GM18868 (cell line): ENCODE measurements around the gene APOBEC3G.
"Not testable (repeated sequence)": the region's sequence is repeated elsewhere in the genome, so short reads cannot be mapped to it uniquely, and the experiment has no call there.

Source experiments
- ATAC-seq: cut with Tn5 transposase; IDR thresholded peaks from one replicate; pipeline ENCODE4 v1.9.1; 2021; ENCODE audit warnings: mild to moderate bottlenecking, moderate library complexity; ENCODE audit not compliant: unreplicated experiment

The APOBEC3G gene

DNA sequence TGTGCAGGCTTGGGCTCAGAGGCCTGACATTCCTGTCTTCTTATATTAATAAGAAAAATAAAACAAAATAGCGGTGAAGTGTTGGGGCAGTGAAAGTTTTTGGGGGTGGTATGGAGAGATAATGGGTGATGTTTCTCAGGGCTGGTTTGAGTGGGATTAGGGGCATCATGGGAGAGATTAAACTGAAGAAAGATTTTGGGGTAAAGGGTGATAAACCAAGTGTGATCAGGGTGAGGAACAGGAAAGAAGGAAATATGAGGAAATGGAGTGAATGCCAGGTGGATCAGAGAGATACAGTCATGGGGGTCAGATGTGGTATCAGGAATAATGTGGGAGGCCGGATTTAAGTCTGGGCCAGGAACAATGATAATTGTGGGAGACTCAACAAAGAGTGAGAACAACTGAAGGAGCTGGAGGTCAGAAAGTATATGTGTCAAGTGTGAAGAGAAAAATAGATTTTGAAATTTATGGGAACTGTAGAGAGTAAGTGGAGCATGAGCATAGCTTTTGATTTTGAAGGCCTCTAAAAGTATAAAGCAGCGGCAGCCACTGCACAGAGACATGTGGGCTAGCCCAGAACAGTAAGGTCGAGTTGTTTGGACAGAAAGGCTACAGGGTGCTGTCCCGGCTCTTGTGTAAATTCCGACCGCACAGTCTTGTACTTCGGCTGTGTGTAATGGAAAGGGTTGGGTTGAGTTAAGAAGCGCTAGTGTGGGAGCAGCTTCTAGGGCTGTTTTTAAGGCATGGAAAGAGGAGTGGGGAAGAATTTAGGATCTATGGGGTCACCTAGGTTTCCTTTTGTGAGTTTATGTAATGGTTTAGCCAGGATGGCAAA is 10.4 kb upstream of the APOBEC3G start:
- ATAC-seq, result not testable (repeated sequence)

DNA sequence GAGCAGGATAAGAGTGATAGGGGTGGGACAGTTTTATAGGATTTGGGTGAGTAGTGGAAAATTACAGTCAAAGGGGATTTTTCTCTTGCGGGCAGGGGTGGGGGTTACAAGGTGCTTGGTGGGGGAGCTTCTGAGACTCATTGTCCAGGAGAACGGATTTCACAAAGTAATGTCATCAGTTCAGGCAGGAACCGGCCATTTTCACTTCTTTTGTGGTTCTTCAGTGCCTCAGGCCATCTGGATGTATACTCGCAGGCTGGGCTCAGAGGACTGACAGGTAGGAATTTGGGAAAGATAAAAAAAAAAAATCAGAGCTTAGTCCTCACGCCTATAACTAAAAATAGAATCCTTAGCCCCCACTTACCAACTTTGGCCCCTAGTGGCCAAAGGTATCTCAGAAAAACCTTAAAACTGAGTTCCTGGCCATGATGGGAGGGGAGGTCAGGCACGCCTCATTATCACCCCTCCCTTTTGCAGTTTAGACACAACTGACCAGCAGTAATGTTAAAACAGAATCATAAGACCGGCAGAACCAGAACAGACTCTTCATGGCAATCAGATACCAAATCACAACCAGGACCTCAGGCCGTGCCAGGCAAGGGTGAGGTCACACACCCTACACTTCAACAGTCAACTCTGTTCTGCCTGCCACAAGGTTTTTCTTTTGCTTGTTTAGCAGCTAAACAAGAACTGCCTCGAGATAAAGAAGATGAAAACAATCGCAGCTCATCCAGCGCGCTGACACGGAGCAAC is 8.9 kb upstream of the APOBEC3G start:
- no peak for ATAC-seq

DNA sequence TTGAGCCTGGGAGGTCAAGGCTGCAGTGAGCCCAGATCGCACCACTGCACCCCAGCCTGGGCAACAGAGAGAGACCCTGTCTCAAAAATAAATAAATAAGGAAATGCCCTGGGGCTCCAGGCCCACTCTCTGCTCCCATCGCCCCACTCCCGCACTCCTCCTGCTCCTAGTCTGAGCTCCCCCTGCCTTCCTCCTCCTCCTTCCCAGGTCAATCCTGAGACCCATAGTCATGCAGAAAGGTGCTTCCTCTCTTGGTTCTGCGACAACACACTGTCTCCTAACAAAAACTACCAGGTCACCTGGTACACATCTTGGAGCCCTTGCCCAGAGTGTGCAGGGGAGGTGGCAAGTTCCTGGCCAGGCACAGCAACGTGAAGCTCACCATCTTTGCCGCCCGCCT is 6.9 kb upstream of the APOBEC3G start:
- ATAC-seq, result no peak

DNA sequence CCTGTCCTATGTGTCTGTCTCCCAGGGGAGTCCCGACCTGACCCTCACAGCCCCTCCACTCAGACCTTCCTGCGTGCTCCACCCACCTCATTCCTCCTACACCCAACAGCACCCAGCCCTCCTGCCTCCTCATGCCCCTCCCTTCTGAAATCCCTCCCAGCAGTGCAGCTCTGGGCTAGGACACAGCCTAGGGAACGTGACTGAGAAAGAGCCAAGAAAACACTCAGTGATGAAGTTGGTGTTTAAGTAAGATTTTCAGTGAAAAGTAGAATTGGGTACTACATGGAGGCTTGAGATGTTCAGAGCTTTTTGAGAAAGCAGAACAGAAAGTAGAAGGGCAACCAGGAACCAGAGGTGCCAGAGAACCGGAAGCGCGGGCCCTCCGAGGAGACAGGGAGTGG is 4.5 kb upstream of the APOBEC3G start:
- not testable (repeated sequence) for ATAC-seq

DNA sequence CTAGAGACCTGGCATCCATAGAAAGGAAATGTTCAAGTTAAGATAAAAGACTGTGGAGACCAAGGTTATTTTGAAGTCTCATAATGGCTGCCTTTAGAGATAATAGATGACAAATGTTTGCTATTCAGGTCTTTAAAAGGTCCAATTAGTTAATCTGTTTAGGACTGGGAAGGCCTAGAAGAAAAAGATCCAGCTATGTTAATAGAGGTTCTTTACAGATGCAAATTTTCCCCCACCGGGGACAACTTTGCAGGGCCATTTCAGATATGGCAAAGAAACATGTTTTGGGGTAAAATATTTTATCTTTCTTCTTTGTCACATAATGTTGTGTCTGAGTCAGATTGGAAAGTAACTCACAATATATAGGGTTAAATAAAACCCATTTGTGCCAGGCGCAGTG is 3.1 kb upstream of the APOBEC3G start:
- no peak for ATAC-seq

DNA sequence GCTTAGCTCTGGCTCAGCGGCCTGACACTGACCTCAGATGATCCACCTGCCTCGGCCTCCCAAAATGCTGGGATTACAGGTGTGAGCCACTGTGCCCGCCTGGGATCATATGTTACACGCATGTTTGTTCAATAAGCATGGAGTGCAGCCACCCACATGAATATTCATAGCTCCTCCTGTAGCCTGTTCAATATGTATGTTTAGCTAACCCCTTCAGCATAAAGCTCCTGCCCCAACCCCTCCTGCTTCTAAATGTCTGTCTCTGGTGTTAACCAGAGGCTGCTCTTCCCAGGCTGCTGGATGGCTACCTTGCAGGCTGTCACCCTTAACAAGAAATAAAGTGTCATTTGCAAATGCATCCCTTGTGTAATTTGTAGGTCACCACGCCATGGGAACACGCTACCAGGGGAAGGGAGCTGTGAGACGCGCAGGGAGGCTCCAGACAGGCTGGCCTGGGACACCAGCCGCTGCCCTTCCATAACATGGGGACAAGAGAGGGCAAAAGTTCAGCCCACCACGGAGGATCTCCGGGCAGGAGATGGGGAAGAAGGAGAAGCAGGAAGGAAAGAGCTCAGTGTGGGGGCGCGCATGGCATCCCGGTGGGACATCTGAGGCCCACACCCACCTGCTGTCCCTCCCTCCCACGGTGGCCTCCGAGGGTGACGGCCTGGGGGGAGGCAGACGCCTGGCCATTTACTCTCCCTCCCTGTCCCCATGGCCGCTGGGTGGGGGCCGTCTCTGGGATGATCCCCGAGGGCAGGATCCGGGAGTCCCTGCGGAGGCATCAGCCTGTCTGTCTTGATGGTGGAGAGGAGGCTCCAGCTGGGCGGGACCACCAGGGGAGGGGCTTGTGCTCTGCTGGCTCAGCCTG is 685 bp upstream of the APOBEC3G start:
- ATAC-seq, result not testable (repeated sequence)

DNA sequence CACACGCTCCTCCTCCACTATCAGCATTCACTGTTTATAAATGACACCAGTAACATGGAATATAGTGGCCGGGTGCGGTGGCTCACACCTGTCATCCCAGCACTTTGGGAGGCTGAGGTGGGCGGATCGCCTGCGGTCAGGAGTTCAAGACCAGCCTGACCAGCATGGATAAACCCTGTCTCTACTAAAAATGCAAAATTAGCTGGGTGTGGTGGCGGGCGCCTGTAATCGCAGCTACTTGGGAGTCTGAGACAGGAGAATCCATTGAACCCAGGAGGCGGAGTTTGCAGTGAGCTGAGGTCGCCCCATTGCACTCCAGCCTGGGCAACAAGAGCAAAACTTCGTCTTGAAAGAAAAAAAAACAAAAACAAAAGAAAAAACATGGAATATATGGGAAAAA is 837 bp downstream of the APOBEC3G start:
- not testable (repeated sequence) for ATAC-seq

DNA sequence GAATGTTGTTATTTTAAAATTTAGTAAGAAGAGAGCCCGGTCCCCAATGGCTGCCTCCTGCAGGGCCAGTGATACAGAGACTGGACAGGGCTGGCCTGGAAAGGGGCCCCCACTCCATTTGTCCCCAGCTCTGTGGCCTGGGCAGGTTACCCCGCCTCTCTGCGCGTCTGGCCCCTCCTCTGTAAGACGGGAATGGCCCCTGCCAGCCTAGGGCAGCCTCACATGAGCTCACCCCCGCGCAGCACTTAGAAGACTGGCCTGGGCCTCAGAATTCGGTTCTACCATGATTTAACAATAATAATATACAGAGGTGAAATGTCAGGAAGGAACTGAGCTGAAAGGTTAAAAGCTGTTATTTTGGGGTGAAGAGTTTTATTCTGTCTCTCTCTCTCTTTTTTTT is 1.3 kb downstream of the APOBEC3G start:
- no peak for ATAC-seq

DNA sequence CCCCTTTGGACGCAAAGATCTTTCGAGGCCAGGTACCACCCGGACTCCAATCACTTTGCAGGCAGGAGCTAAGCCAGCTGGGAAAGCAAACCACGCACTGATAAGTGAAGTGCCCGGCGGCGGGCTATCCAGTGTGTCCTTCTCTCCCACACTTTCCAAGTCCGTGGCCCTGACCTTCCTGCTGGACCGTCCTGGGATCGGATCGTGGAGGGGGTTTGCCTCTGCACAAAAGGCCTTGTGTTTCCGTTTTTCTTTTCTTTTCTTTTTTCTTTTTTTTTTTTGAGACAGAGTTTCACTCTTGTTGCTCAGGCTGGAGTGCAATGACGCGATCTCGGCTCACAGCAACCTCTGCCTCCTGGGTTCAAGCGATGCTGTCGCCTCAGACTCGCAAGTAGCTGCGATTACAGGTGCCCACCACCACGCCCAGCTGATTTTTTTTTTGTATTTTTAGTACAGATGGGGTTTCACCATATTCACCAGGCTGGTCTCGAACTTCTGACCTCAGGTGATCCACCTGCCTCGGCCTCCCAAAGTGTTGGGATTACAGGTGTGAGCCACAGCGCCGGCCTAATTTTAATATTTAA is 2.1 kb downstream of the APOBEC3G start:
- not testable (repeated sequence) for ATAC-seq

DNA sequence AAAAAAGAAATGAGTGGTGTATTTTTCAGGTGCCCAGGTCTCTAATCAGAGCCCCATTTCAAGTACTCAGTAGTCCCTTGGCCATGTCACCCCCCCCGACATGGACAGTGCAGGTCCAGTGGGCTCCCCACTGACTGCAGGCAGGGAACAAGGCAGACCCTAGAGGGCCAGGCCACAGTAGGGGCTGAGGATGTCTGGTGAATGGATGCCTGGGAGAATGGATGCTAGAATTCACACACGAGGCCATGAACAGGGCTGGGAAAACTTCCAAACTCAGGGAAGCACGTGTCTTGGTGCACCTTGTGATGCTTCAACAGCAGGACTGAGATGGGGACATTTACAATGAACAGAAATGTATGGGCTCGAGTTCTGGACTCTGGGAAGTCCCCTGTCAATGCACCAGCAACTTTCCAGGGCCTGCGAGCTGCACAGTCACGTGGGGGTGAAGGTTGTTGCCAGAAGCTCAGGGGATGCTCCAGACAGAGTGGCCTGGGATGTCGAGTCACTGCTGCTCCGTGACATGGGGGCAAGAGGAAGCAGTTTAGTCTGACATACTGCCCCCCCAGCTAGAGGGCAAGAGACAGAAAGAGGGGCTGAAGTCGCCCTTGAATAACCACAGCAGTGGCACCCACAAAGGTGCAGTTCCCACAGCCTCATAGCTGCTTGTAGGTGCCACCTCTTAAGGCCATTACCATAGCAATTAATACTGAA is 3.1 kb downstream of the APOBEC3G start:
- ATAC-seq, result no peak

DNA sequence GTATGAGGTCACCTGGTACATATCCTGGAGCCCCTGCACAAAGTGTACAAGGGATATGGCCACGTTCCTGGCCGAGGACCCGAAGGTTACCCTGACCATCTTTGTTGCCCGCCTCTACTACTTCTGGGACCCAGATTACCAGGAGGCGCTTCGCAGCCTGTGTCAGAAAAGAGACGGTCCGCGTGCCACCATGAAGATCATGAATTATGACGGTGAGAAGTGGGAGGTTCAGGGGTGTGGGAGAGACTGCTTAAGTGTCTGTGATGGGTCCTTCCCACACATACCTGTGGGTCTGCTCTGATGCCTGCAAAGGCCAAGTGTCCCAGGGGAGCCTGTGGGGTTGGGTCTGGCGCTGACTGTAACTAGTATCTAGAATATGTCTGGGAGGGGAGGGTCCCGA is 3.9 kb downstream of the APOBEC3G start:
- no peak for ATAC-seq

DNA sequence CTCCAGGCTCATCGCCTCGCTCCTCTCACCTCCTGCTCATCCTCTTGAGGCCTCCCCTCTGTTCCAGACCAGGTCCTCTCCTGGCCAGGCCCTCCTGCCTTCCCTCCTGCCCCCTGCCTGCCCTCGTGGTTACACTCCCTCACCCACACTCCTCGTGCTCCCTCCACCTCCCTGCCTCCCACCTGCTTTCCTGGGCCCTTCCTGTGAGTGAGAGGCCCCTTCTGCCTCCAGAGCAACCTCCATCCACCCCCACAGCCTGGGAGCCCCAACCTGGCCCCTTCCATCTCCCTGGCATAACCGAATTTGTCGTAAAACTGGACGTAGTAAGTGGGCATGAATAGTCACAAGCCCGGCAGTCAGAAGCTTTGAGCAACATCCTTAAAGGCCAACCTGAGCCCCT is 4.5 kb downstream of the APOBEC3G start:
- ATAC-seq, result no peak

DNA sequence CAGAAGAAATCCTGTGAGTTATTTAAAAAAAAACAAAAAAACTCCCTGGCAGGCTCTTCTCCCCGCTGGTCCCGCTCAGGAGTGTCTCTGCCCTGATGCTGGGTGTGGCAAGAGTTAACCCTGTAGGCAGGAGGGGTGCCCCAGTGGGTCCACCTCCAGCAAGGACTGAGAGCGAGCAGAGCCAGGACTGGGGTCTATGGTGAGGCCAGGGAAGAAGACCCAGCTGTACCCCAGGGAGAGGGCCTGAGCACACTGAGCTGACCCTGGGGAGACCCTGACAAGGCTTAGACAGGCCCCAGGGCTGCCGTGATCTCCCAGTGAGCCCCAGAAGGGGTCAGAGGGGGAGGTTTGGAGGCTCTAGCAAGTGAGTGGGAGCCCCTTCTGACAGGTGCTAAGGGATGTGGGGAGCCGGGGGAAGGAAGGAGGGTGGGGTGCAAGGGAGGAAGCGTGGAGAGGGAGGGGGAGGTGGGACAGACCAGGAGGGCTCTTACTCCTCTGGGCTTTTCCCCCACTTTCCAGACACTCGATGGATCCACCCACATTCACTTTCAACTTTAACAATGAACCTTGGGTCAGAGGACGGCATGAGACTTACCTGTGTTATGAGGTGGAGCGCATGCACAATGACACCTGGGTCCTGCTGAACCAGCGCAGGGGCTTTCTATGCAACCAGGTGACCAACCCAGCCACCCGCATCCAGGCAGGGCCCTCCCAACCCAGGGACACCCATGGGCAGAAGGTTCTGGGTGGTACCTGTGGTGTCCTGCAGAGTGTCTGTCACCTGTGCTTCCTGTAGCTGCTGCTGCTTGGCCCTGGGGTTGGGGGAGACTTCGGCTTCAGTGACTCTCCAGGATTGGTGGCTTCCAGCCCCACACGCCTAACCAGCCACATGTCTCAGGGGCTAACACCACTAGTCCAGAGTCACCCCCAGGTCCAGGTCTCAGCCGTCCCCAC is 6.4 kb downstream of the APOBEC3G start:
- no peak for ATAC-seq

DNA sequence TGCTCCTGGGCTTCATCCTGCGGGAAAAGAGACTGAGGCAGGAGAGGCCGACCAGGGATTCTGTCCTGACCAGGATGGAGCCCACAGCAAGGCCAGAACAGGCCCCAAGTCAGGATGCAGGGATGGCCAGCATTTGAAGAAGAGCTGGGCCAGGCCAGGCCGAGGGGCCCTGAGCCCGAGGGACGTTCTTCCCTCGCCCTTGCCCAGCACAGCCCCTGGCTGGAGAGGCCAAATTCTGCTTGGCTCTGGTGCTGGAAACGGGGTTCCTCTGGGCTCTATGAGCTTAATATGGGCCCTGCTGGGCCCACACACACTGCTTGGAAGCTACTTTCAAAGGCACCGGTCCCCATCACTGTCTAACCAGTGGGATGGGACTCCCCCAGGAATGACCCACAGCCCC is 7.6 kb downstream of the APOBEC3G start:
- ATAC-seq, result no peak

DNA sequence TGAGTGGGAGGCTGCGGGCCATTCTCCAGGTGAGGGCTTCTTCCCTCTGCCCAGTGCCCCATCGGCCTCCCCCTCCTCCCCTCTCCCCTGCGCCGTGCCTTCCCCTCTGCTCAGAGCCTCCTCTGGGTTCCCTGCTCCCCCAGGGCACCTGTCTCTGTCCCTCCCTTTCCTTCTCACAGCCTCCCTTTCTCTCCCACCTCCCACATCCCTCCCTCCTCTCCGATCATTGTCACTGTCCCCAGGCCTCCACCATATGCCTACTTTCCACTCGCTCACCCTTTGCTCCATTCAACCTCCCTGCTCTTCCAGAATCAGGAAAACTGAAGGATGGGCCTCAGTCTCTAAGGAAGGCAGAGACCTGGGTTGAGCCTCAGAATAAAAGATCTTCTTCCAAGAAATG is 10.0 kb downstream of the APOBEC3G start:
- no peak for ATAC-seq

DNA sequence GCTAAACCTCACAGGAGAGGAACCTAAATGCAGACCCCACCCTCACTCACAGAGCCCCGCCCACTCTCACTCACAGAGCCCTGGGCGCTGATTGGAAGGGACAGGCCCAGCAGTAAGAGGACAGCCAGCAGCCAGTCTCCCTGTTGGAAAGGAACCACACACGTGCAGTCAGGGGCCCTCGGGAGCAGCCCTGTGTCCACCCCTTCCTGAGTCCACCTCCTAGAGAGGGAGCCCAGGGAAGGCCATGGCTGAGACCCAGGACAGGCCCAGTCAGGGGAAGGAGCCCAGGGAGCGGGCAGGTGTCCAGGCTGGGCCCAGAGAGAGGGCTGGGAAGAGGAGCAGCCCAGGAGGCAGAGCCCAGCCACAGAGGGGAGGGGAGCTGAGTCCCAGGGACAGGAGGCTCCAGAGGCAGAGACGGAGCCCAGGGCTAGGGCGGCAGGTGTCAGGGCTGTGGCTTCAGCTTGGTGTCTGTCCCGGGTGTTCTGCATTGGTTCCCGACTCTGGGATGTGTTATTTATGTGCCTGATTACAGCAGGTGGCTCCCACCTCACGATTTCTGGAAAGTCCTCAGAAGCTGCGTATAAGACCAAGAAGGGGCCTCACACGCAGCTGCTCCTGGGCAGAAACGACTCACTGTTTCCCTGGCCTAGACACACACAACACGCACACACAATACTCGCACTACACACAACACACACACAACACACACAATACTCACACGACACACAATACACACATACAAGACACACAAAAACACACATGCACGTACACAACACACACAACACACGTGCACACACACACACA is 11.0 kb downstream of the APOBEC3G start:
- no peak for ATAC-seq

DNA sequence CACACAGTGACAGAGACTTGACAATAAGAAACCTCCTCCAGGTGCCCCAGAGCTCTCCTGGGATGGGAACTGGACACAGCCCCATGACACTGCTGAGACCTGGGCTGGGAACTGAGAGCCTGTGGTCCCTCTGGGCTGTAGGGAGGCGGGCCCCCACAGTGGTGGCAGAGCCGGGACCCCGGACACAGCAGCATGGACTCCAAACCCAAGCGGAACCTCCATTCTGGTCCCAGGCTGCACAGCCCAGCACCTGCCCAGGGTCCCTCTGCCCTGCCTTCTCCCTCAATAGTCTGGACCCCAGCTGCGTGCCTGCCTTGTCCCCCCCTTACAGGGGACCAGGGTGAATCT is 11.6 kb downstream of the APOBEC3G start:
- no peak for ATAC-seq

DNA sequence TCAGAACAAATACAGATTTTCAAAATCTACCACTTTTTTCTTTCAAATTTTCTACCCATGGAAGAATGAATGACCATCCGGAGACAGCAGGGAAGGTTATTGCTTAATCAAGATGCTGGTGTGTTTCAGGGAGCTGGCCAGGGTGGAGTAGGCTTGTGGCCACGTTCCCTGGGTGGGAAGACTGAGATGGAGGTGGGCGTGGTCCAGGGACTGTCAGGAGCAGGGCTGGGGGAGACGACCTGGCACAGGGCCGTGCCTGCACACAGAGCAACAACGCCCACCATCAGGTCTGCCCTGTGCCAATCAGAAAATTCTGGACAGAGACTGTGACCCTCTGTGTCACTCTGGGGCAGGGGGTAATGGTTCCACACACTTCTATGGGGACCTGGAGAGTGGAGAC is 12.9 kb downstream of the APOBEC3G start:
- no peak for ATAC-seq
